HepG2 (cell line): Measurements from ENCODE around the gene GLS2. TPM values are rescaled to one million over a fixed set of nuclear protein-coding genes. Genes with fewer than 3 reads are reported as not detected.

ENCODE experiments used
- ATAC-seq: fragments of 200-7000 bp; cut with Tn5 transposase; 3 replicates; pipeline ENCODE4 v1.9.1; 2020; ENCODE audit warnings: mild to moderate bottlenecking, moderate library complexity
- BruUV-seq: library from RNA; stranded (reverse); fragments of 400-500 nt; replicated peaks from 2 replicates; lab custom pipeline; 2021; lab: Mats Ljungman, UMichigan
- CTCF ChIA-PET: fragments of 300-600 bp; formaldehyde crosslinking; extraction: SDS; loops from one replicate; lab custom pipeline; 2021; ENCODE audit warnings: low total read pairs, inconsistent platforms, low intra/inter-chr PET ratio; lab: Yijun Ruan, JAX
- POLR2A ChIA-PET: fragments of 350-600 bp; sonication (Branson Sonifier 250); formaldehyde crosslinking; loops from one replicate; lab custom pipeline; 2020; ENCODE audit warnings: antibody characterized with exemption, inconsistent platforms; lab: Yijun Ruan, JAX
- DNase-seq: peaks from one replicate; pipeline ENCODE4 v3.0.0-alpha.2; 2015; ENCODE audit warnings: low spot score
- FAIRE-seq: peaks from 3 replicates; lab custom pipeline; 2011; peaks lifted over from hg19 to GRCh38; lab: Jason Lieb, UNC
- H2AFZ ChIP-seq: one replicate; pipeline ENCODE4 v1.6.1; 2011; ENCODE audit warnings: low read length, inconsistent platforms
- H3K27ac ChIP-seq: fragments of 300-600 bp; 3 replicates; pipeline ENCODE4 v1.8.0; 2011; ENCODE audit warnings: mixed run types, mild to moderate bottlenecking, mixed read lengths, low read length, inconsistent platforms; ENCODE audit not compliant: insufficient read depth; ENCODE audit errors: extremely low read length
- H3K27me3 ChIP-seq, 2 experiments: fragments of 200-600 bp in 1 of 2; 2 replicates in 1 of 2; 3 replicates in 1 of 2; pipeline versions ENCODE4 v1.6.0 to v1.8.0; 2011; ENCODE audit warnings: low read length in 2 of 2, mild to moderate bottlenecking in 2 of 2, moderate library complexity in 2 of 2, inconsistent platforms in 1 of 2; ENCODE audit not compliant: insufficient read depth in 2 of 2, control insufficient read depth in 1 of 2
- H3K36me3 ChIP-seq, 2 experiments: fragments of 200-600 bp in 1 of 2; replicated peaks in 1 of 2; 2 replicates in 1 of 2; 3 replicates in 1 of 2; pipeline versions ENCODE4 v1.5.1 to v1.8.0; 2011; ENCODE audit warnings: low read length in 2 of 2, inconsistent platforms in 1 of 2; ENCODE audit not compliant: insufficient read depth in 2 of 2, control insufficient read depth in 1 of 2
- H3K4me1 ChIP-seq: 2 replicates; pipeline ENCODE4 v1.5.1; 2012; ENCODE audit warnings: low read length, inconsistent platforms; ENCODE audit not compliant: insufficient read depth
- H3K4me2 ChIP-seq: 2 replicates; pipeline ENCODE4 v1.6.0; 2011; ENCODE audit warnings: low read depth, low read length, inconsistent platforms
- H3K4me3 ChIP-seq, 3 experiments: fragments of 200-600 bp in 1 of 3; sonication (generic), shearing (Covaris generic) in 1 of 3; replicated peaks in 1 of 3; 2 replicates each; pipeline ENCODE4 v1.5.1; 2011 to 2016; ENCODE audit warnings: low read length in 3 of 3, inconsistent platforms in 2 of 3, low read depth in 2 of 3, mild to moderate bottlenecking in 2 of 3, control low read depth in 1 of 3, mixed read lengths in 1 of 3; ENCODE audit not compliant: insufficient read depth in 1 of 3
- H3K79me2 ChIP-seq: one replicate; pipeline ENCODE4 v1.6.1; 2011; ENCODE audit warnings: low read length, inconsistent platforms; ENCODE audit not compliant: insufficient read depth
- H3K9ac ChIP-seq: 2 replicates; pipeline ENCODE4 v1.6.0; 2011; ENCODE audit warnings: mild to moderate bottlenecking, low read depth, low read length, inconsistent platforms; ENCODE audit not compliant: insufficient read depth
- H3K9me3 ChIP-seq: 2 replicates; pipeline ENCODE4 v1.5.1; 2012; ENCODE audit warnings: mild to moderate bottlenecking, low read length
- H4K20me1 ChIP-seq: 2 replicates; pipeline ENCODE4 v1.6.0; 2011; ENCODE audit warnings: inconsistent platforms, mild to moderate bottlenecking, low read length, moderate library complexity; ENCODE audit not compliant: insufficient read depth
- NR2F1 ChIP-seq, 2 experiments: fragments of 450-650 bp in 1 of 2; formaldehyde crosslinking in 1 of 2; IDR thresholded peaks; 2 replicates each; pipeline versions ENCODE4 v1.5.0 to v1.6.1; 2016 to 2020; ENCODE audit warnings: mild to moderate bottlenecking in 1 of 2, missing compliant biosample characterization in 1 of 2, missing genetic modification reagents in 1 of 2, moderate library complexity in 1 of 2
- PAXIP1 ChIP-seq: sonication (generic); formaldehyde crosslinking; conservative IDR thresholded peaks from 2 replicates; pipeline ENCODE4 v1.4.0; 2020; ENCODE audit warnings: mild to moderate bottlenecking, missing genetic modification reagents, moderate library complexity
- PBX2 ChIP-seq: IDR thresholded peaks from 2 replicates; pipeline ENCODE4 v1.6.1; 2016; ENCODE audit warnings: control low read depth
- POLR2AphosphoS5 ChIP-seq: IDR thresholded peaks from 2 replicates; pipeline ENCODE4 v1.6.1; 2012; ENCODE audit warnings: low read depth, low read length
- SAP130 ChIP-seq: IDR thresholded peaks from 2 replicates; pipeline ENCODE4 v1.6.1; 2016; ENCODE audit warnings: low read depth
- SMAD1 ChIP-seq: sonication (generic); formaldehyde crosslinking; IDR thresholded peaks from 2 replicates; pipeline ENCODE4 v1.4.0; 2020; ENCODE audit warnings: missing genetic modification reagents, low read depth, mild to moderate bottlenecking, borderline replicate concordance
- SNRNP70 ChIP-seq: fragments of 200-400 bp; formaldehyde crosslinking; IDR thresholded peaks from 2 replicates; pipeline ENCODE4 v1.6.1; 2017; ENCODE audit warnings: mild to moderate bottlenecking, low read depth, low read length, moderate library complexity
- TEAD2 ChIP-seq: sonication (generic); formaldehyde crosslinking; IDR thresholded peaks from 2 replicates; pipeline ENCODE4 v1.9.0; 2021; ENCODE audit warnings: missing genetic modification reagents
- TEAD3 ChIP-seq: optimal IDR thresholded peaks from 2 replicates; pipeline ENCODE3; 2016; ENCODE audit warnings: borderline replicate concordance
- ZBTB42 ChIP-seq: sonication (generic); formaldehyde crosslinking; IDR thresholded peaks from 2 replicates; pipeline ENCODE4 v1.5.0; 2020; ENCODE audit warnings: mild to moderate bottlenecking, missing genetic modification reagents
- ZFP36L1 ChIP-seq: sonication (generic); formaldehyde crosslinking; IDR thresholded peaks from 2 replicates; pipeline ENCODE4 v1.8.0; 2022; ENCODE audit warnings: mild to moderate bottlenecking, missing genetic modification reagents, moderate library complexity
- ZMAT3 ChIP-seq: sonication (generic); formaldehyde crosslinking; conservative IDR thresholded peaks from 2 replicates; pipeline ENCODE4 v1.7.0; 2021; ENCODE audit warnings: missing genetic modification reagents
- ZNF343 ChIP-seq: sonication (generic); formaldehyde crosslinking; IDR thresholded peaks from 2 replicates; pipeline ENCODE4 v1.4.0; 2020; ENCODE audit warnings: mild to moderate bottlenecking, missing genetic modification reagents
- WGBS: methylation state at CpG from one replicate; pipeline ENCODE4 v1.1.6; 2017; ENCODE audit warnings: low lambda C conversion rate; 5-methylcytosine and 5-hydroxymethylcytosine counted together
- in situ Hi-C: cut with HindIII; loops from 2 replicates; pipeline ENCODE4 v1.10.0; 2017; ENCODE audit warnings: low pct_unique_long_range_greater_than_20kb; ENCODE audit not compliant: extremely low pct_ligation_motif_present
- intact Hi-C: fragments of 100-400 bp; cut with micrococcal nuclease; formaldehyde crosslinking; loops from one replicate; pipeline ENCODE4 v1.10.0; 2022; ENCODE audit not compliant: unreplicated experiment
- polyA plus RNA-seq, 8 experiments: library from polyadenylated mRNA; depleted of rRNA in 3 of 8; stranded (reverse) in 7 of 8; unstranded in 1 of 8; fragments of >200 nt; fragmentation: Illumina TruSeq in 4 of 8; extraction: Trizol in 4 of 8; gene quantifications; 2 replicates each; pipeline versions ENCODE4 v1.2.1 to v1.2.3, GENCODE V29; 2011 to 2016; ENCODE audit warnings: low read depth in 4 of 8, missing spikeins in 1 of 8, mixed read lengths in 1 of 8; ENCODE audit not compliant: insufficient read depth in 1 of 8
- total RNA-seq, 5 experiments: library from RNA; depleted of rRNA; stranded (reverse); fragments of >200 nt; fragmentation: Illumina TruSeq; extraction: Trizol; gene quantifications; 2 replicates each; pipeline ENCODE4 v1.2.3, GENCODE V29; 2016; ENCODE audit warnings: low read depth in 1 of 5
- TF ChIP-seq, protein P1 (sequence below): sonication (generic); formaldehyde crosslinking; IDR thresholded peaks from 2 replicates; pipeline ENCODE4 v1.4.0; 2020; ENCODE audit warnings: missing genetic modification reagents

GLS2 gene
- total and polyA plus RNA-seq, 2 of the 13 experiments (the other 11 are each of a cell fraction or from before 2014, with no cell fraction given): 8.6 to 12.2 TPM

GRCh38 chr12:56468216-56469006 lies 19.6 kb downstream of the GLS2 start, which contains the start of gene SPRYD4:
SPRYD4 (plus strand) TSS chr12:56468578; CDS start chr12:56468592, 14 bp downstream.
- POLR2A ChIA-PET: interaction anchor here (1.4 to 2.2 kb wide), 4 partner anchors 19 to 247 kb away, joined by 6 to 15 read pairs (median 7); partner anchors contain the start of genes CNPY2, RNF41, STAT2 and TIMELESS
- H4K20me1 ChIP-seq: no peaks in the 10 kb centered on the region
- peak; percentile 82 for DNase-seq
- CTCF ChIA-PET: no interaction called here
- BruUV-seq: TSS peak; percentile 64
- no peaks in the 10 kb centered on the region for H3K9me3 ChIP-seq
- H3K4me3 ChIP-seq: peak within 1 kb of the TSS; percentile 79 to 93 (median 80)
- intact Hi-C loops (loop anchor here (5.0 kb wide), 1 partner anchor 351 kb away; the partner anchor contains the start of genes RPL41 and ZC3H10), in situ Hi-C loops (loop anchor here (10.0 kb wide), 1 partner anchor 274 kb away; no protein-coding TSS in a partner anchor)
- H3K4me1 ChIP-seq: peaks cover 23% of the 10 kb centered on the region
- WGBS: 1% methylated on average over 40 of the region's 43 CpGs
- FAIRE-seq: peak; percentile 83
- peak within 1 kb of the TSS; percentile 93 for H3K4me2 ChIP-seq
- peaks cover 0 to 8% of the 10 kb centered on the region in 2 experiments; a peak in 2 of 5 replicates for H3K36me3 ChIP-seq
- no peaks in the 10 kb centered on the region; a peak in 1 of 5 replicates for H3K27me3 ChIP-seq
- peak within 1 kb of the TSS; percentile 94 for H3K9ac ChIP-seq
- peak within 1 kb of the TSS; percentile 85 for H2AFZ ChIP-seq
- peaks cover 16% of the 10 kb centered on the region for H3K79me2 ChIP-seq
- H3K27ac ChIP-seq: peak within 1 kb of the TSS; percentile 86
- ATAC-seq: peak; percentile 92
- TF ChIP-seq SNRNP70 (no peak), SMAD1 (CRISPR knock-in tag) (peak; percentile 4; the same call in 1 of the 2 replicates), SAP130 (CRISPR knock-in tag) (peak; percentile 99), POLR2AphosphoS5 (peak; percentile 83), TEAD3 (CRISPR knock-in tag) (peak; percentile 81), ZNF343 (CRISPR knock-in tag) (peak; percentile 43; the same call in 1 of the 2 replicates), NR2F1 (CRISPR knock-in tag; IDR thresholded peaks at IDR 0.05) (no peak; a peak in 1 of 4 replicates), ZMAT3 (CRISPR knock-in tag) (0 out of 2 replicates have a peak, but pooled peaks have one; percentile 57), TEAD2 (CRISPR knock-in tag) (no peak), PBX2 (no peak), ZBTB42 (CRISPR knock-in tag) (0 out of 2 replicates have a peak, but pooled peaks have one; percentile 62), ZFP36L1 (CRISPR knock-in tag) (peak; percentile 72; the same call in 1 of the 2 replicates), PAXIP1 (CRISPR knock-in tag) (peak; percentile 48; the same call in 1 of the 2 replicates)
- TF ChIP-seq, protein P1, sequence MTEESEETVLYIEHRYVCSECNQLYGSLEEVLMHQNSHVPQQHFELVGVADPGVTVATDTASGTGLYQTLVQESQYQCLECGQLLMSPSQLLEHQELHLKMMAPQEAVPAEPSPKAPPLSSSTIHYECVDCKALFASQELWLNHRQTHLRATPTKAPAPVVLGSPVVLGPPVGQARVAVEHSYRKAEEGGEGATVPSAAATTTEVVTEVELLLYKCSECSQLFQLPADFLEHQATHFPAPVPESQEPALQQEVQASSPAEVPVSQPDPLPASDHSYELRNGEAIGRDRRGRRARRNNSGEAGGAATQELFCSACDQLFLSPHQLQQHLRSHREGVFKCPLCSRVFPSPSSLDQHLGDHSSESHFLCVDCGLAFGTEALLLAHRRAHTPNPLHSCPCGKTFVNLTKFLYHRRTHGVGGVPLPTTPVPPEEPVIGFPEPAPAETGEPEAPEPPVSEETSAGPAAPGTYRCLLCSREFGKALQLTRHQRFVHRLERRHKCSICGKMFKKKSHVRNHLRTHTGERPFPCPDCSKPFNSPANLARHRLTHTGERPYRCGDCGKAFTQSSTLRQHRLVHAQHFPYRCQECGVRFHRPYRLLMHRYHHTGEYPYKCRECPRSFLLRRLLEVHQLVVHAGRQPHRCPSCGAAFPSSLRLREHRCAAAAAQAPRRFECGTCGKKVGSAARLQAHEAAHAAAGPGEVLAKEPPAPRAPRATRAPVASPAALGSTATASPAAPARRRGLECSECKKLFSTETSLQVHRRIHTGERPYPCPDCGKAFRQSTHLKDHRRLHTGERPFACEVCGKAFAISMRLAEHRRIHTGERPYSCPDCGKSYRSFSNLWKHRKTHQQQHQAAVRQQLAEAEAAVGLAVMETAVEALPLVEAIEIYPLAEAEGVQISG (CRISPR knock-in tag): peak; percentile 99
